ACC112 (cell line): ENCODE measurements around the gene SRPK1.
A peak's percentile ranks its signal among the peaks of the same experiment; 100 is the strongest.

Experiments used
- H2AFZ ChIP-seq: fragments of 200-600 bp; sonication (generic); one replicate; pipeline ENCODE4 v1.6.0; 2017; ENCODE audit warnings: antibody characterized with exemption, low read length; ENCODE audit not compliant: unreplicated experiment
- H3K27ac ChIP-seq: fragments of 200-600 bp; sonication (generic); 2 replicates; pipeline ENCODE4 v1.5.1; 2014; ENCODE audit warnings: low read depth, mild to moderate bottlenecking, antibody characterized with exemption, low read length, moderate library complexity
- H3K27me3 ChIP-seq: fragments of 200-600 bp; sonication (generic); 2 replicates; pipeline ENCODE4 v1.6.1; 2014; ENCODE audit warnings: mild to moderate bottlenecking, antibody characterized with exemption, low read length, moderate library complexity, mixed read lengths; ENCODE audit not compliant: insufficient read depth
- H3K36me3 ChIP-seq: fragments of 200-600 bp; sonication (generic); 2 replicates; pipeline ENCODE4 v1.6.1; 2016; ENCODE audit warnings: mild to moderate bottlenecking, antibody characterized with exemption, low read length, moderate library complexity, mixed read lengths; ENCODE audit not compliant: insufficient read depth
- H3K4me1 ChIP-seq: fragments of 200-600 bp; sonication (generic); one replicate; pipeline ENCODE4 v1.6.1; 2016; ENCODE audit warnings: low read length, mixed read lengths; ENCODE audit not compliant: insufficient read depth, unreplicated experiment, control insufficient read depth
- H3K4me3 ChIP-seq: fragments of 200-600 bp; sonication (generic); 2 replicates; pipeline ENCODE4 v1.5.1; 2014; ENCODE audit warnings: mild to moderate bottlenecking, low read depth, low read length
- H3K79me2 ChIP-seq: fragments of 200-600 bp; sonication (generic); one replicate; pipeline ENCODE4 v1.6.0; 2016; ENCODE audit warnings: low read length; ENCODE audit not compliant: control insufficient read depth, unreplicated experiment, insufficient read depth

SRPK1 gene

DNA sequence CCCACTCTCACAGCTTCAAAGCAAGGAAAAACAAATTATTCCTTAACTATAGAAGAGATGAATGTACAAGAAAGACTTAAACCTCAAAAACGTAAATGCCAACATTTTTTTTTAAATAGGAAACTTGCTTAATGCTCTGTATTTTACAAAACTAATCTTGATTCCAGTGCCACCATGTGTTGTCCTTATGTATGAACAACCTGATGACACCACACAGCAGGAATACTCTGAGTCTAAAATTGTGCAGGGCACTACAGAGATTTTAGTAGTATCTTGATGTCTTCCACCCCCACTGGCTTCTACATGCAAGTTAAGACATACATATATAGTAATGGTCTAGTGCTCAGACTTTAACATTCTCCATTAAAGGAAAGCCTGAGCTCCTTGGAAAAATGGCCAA lies 46.2 kb downstream of the SRPK1 start:
- H3K79me2 ChIP-seq: no peaks in the 10 kb centered on the region
- no peaks in the 10 kb centered on the region for H3K27me3 ChIP-seq
- no peaks in the 10 kb centered on the region for H3K4me1 ChIP-seq
- no peak overlapping the region for H3K27ac ChIP-seq
- H3K36me3 ChIP-seq: peaks cover 19% of the 10 kb centered on the region
- H2AFZ ChIP-seq: no peak overlapping the region
- H3K4me3 ChIP-seq: no peak overlapping the region

- H3K79me2 ChIP-seq: no peaks in the 10 kb centered on the region
- H3K27ac ChIP-seq: no peak overlapping the region
- no peaks in the 10 kb centered on the region for H3K27me3 ChIP-seq
- H2AFZ ChIP-seq: no peak overlapping the region
- H3K4me1 ChIP-seq: no peaks in the 10 kb centered on the region
- H3K36me3 ChIP-seq: peaks cover 12% of the 10 kb centered on the region
- H3K4me3 ChIP-seq: no peak overlapping the region
Observed at GRCh38 chr6:35859367-35859766, 61.5 kb downstream of the SRPK1 start.

DNA sequence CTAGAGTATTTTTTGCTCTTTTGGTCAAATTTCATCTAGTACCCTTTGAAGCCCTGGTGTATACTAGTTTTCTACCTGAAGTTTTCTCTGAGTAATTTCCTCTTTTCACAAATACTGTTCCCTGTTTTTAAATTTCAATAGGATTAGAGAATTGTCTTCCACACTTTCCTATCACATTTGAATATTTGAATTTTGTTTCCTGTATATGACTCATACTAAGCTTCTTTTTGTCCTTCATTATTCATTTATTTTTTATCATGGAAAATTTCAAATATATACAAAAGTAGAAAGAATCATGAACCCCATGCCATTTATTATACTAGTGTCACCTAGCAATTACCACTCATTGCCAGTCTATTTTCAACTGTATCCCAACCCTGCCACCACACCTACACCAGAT lies 63.0 kb downstream of the SRPK1 start:
- Histone ChIP-seq H3K4me3 (no peak overlapping the region), H3K27me3 (no peaks in the 10 kb centered on the region), H3K36me3 (peaks cover 12% of the 10 kb centered on the region), H3K79me2 (no peaks in the 10 kb centered on the region), H3K4me1 (no peaks in the 10 kb centered on the region), H2AFZ (no peak overlapping the region), H3K27ac (no peak overlapping the region)

GRCh38 chr6:35856250-35856649 lies 64.6 kb downstream of the SRPK1 start:
- H3K27ac ChIP-seq: no peak overlapping the region
- peaks cover 12% of the 10 kb centered on the region for H3K36me3 ChIP-seq
- H3K4me1 ChIP-seq: no peaks in the 10 kb centered on the region
- no peaks in the 10 kb centered on the region for H3K79me2 ChIP-seq
- H3K4me3 ChIP-seq: no peak overlapping the region
- no peaks in the 10 kb centered on the region for H3K27me3 ChIP-seq
- H2AFZ ChIP-seq: no peak overlapping the region

GRCh38 chr6:35852994-35853393 lies 67.9 kb downstream of the SRPK1 start:
- no peak overlapping the region for H3K27ac ChIP-seq
- H3K79me2 ChIP-seq: no peaks in the 10 kb centered on the region
- H3K4me1 ChIP-seq: no peaks in the 10 kb centered on the region
- H2AFZ ChIP-seq: no peak overlapping the region
- H3K4me3 ChIP-seq: no peak overlapping the region
- peaks cover 41% of the 10 kb centered on the region for H3K36me3 ChIP-seq
- H3K27me3 ChIP-seq: no peaks in the 10 kb centered on the region

GRCh38 chr6:35850208-35850607 lies 70.7 kb downstream of the SRPK1 start:
- Histone ChIP-seq H3K36me3 (peaks cover 36% of the 10 kb centered on the region), H3K4me1 (no peaks in the 10 kb centered on the region), H3K27me3 (no peaks in the 10 kb centered on the region), H3K79me2 (no peaks in the 10 kb centered on the region), H2AFZ (no peak overlapping the region), H3K4me3 (no peak overlapping the region), H3K27ac (no peak overlapping the region)

- H3K4me3 ChIP-seq: no peak overlapping the region
- no peak overlapping the region for H3K27ac ChIP-seq
- H3K4me1 ChIP-seq: no peaks in the 10 kb centered on the region
- H3K27me3 ChIP-seq: no peaks in the 10 kb centered on the region
- H3K36me3 ChIP-seq: peaks cover 28% of the 10 kb centered on the region
- no peaks in the 10 kb centered on the region for H3K79me2 ChIP-seq
- no peak overlapping the region for H2AFZ ChIP-seq
Observed at GRCh38 chr6:35844290-35844689, 76.6 kb downstream of the SRPK1 start.

DNA sequence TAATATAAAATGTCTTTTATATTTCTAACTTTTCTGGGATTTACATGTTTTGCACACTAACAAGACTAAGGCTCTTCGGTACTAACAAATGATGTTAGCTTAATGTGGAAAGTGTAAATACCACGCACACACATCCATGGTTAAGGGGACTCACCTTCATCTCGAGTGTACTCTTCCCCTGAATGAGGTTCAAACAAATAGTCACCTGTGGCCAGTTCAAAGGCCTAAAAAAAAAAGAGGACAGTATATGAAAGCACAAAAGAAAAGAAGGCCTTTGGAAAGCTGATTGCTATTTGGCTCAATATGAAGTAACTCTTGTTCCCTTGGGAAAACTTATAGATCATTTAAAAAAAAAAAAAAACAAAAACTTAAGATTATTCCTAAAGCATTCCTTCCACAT lies 78.5 kb downstream of the SRPK1 start:
- Histone ChIP-seq H3K27ac (no peak overlapping the region), H3K79me2 (no peaks in the 10 kb centered on the region), H3K4me1 (no peaks in the 10 kb centered on the region), H2AFZ (no peak overlapping the region), H3K36me3 (peaks cover 13% of the 10 kb centered on the region; the same call in 1 of the 2 replicates), H3K4me3 (no peak overlapping the region), H3K27me3 (no peaks in the 10 kb centered on the region)

DNA sequence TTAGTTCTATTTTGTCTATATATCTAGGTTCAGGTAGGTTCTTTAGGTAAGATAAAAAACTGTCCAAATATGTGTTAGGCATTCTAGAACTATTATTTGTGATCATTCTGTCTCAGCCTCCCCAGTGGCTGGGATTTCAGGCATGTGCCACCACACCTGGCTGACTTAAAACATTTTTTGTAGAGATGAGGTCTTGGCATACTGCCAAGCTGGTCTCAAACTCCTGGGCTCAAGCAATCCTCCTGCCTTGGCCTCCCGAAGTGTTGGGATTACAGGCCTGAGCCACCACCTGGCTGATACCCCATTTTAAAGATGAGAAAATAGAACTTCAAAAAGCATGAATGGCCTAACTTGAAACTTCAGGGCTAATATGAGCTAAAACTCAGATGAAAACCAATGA lies 81.9 kb downstream of the SRPK1 start:
- peaks cover 19% of the 10 kb centered on the region; the same call in 1 of the 2 replicates for H3K36me3 ChIP-seq
- no peak overlapping the region for H3K27ac ChIP-seq
- H2AFZ ChIP-seq: no peak overlapping the region
- no peaks in the 10 kb centered on the region for H3K79me2 ChIP-seq
- no peaks in the 10 kb centered on the region for H3K4me1 ChIP-seq
- no peaks in the 10 kb centered on the region for H3K27me3 ChIP-seq
- H3K4me3 ChIP-seq: no peak overlapping the region

- no peaks in the 10 kb centered on the region for H3K4me1 ChIP-seq
- H3K36me3 ChIP-seq: peaks cover 18% of the 10 kb centered on the region; the same call in 1 of the 2 replicates
- H3K4me3 ChIP-seq: no peak overlapping the region
- no peaks in the 10 kb centered on the region for H3K79me2 ChIP-seq
- H3K27me3 ChIP-seq: no peaks in the 10 kb centered on the region
- H2AFZ ChIP-seq: no peak overlapping the region
- H3K27ac ChIP-seq: 0 out of 2 replicates have a peak overlapping the region, but pooled peaks have one; percentile 14
Observed at GRCh38 chr6:35833536-35833935, 87.4 kb downstream of the SRPK1 start.

DNA sequence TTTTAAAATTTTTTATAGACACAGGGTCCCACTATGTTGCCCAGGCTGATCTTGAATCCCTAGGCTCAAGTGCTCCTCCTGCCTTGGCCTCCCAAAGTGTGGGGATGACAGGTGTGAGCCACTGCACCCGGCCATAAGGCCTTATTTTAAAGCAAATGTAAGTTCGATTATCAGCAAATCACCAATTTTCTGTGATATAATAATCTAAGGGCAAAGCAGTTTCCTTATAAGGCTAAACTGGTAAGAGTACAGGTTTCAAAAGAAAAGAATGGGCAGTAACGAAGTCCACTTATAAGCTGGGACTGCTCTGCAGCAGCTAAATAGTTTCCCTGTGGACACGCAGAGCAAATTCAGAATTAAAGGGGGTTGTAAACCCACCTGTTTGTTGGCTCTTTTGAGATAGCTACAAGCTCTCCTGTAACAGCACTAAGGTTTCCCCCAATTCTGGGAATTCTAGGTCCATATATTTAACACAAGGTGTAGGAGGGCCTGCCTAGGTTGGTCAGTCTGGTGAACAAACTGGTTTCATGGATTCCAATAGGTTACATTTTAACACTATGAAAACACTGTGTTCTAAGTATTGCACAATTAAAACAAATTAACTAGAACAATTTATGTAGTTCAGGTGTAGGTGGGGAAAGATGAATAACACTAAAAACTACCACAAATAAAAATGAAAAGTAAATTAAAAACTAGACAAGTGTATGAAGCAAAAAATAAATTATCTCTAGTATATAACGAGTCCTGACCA lies 89.5 kb downstream of the SRPK1 start:
- no peaks in the 10 kb centered on the region for H3K27me3 ChIP-seq
- H3K4me3 ChIP-seq: no peak overlapping the region
- no peaks in the 10 kb centered on the region for H3K79me2 ChIP-seq
- H3K36me3 ChIP-seq: peaks cover 18% of the 10 kb centered on the region; the same call in 1 of the 2 replicates
- no peak overlapping the region for H3K27ac ChIP-seq
- H2AFZ ChIP-seq: no peak overlapping the region
- no peaks in the 10 kb centered on the region for H3K4me1 ChIP-seq
